Calu3 (cell line): ENCODE results near the gene MFNG. TPM values are rescaled to one million over a fixed set of nuclear protein-coding genes. Genes with fewer than 3 reads are reported as not detected.
A peak's percentile ranks its signal among the peaks of the same experiment; 100 is the strongest.

Experiments
- BruUV-seq: library from RNA; stranded (reverse); fragments of 400-500 nt; replicated peaks from 2 replicates; lab custom pipeline; 2021; lab: Mats Ljungman, UMichigan
- CTCF ChIA-PET: fragments of 300-600 bp; sonication (Branson Sonifier 250); formaldehyde crosslinking; loops from one replicate; lab custom pipeline; 2022; ENCODE audit warnings: antibody characterized with exemption; lab: Charles Lee
- DNase-seq: peaks from one replicate; pipeline ENCODE4 v3.0.0; 2022
- H3K27ac Mint-ChIP-seq: one replicate; pipeline ENCODE4 v1.8.0; 2022; ENCODE audit warnings: mixed read lengths; ENCODE audit not compliant: unreplicated experiment
- H3K27me3 Mint-ChIP-seq: one replicate; pipeline ENCODE4 v1.8.0; 2022; ENCODE audit warnings: mixed read lengths; ENCODE audit not compliant: unreplicated experiment
- H3K36me3 Mint-ChIP-seq: one replicate; pipeline ENCODE4 v1.8.0; 2022; ENCODE audit warnings: mild to moderate bottlenecking, moderate library complexity, mixed read lengths; ENCODE audit not compliant: insufficient read depth, unreplicated experiment
- H3K4me1 Mint-ChIP-seq: one replicate; pipeline ENCODE4 v1.8.0; 2022; ENCODE audit warnings: mild to moderate bottlenecking, low read depth, mixed read lengths; ENCODE audit not compliant: unreplicated experiment
- H3K4me3 Mint-ChIP-seq: one replicate; pipeline ENCODE4 v1.8.0; 2022; ENCODE audit warnings: mild to moderate bottlenecking, low read depth, moderate library complexity, mixed read lengths; ENCODE audit not compliant: unreplicated experiment
- H3K9me3 Mint-ChIP-seq: one replicate; pipeline ENCODE4 v1.8.0; 2022; ENCODE audit warnings: low read depth, mixed read lengths; ENCODE audit not compliant: unreplicated experiment
- intact Hi-C: fragments of 100-400 bp; cut with micrococcal nuclease; formaldehyde crosslinking; loops from one replicate; pipeline ENCODE4 v1.10.0; 2022; ENCODE audit not compliant: unreplicated experiment
- total RNA-seq: library from RNA; stranded (reverse); gene quantifications from 2 replicates; pipeline ENCODE4 v1.2.3, GENCODE V29; 2022
- TF ChIP-seq, protein P1 (sequence below): fragments of 200-600 bp; IDR thresholded peaks from one replicate; pipeline ENCODE4 v1.8.0; 2022; ENCODE audit warnings: antibody characterized with exemption; ENCODE audit not compliant: unreplicated experiment

Gene MFNG
- total RNA-seq, 1 experiment from 2014 or later = 22.1 TPM

DNA sequence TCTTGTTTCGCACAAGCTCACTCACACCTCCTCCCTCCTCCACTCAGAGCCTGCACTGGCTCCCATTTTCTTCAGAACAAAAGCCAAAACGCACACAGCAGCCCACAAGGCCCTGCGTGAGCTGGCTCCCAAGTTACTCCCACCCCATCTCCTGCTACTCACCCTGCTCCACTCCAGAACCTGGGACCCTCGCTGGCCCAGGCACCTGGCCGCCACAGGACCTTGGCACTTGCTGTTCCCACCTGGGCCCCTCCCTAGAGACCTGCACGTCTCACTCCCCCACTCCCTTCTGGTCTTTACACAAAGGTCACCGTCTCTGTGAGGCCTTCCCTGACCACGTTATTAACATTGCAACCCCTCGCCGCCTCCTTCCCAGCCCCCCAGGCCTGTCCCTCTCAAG lies 945 bp upstream of the MFNG start:
- no TSS peak for BruUV-seq
- peak overlapping the region; percentile 4 for H3K27ac Mint-ChIP-seq
- intact Hi-C loops = no loop called here
- DNase-seq = no peak
- CTCF ChIA-PET = interaction anchor here (1.0 to 1.1 kb wide), 2 partner anchors 15 to 105 kb away, joined by 4 read pairs; no protein-coding TSS in a partner anchor
- TF ChIP-seq, protein P1, sequence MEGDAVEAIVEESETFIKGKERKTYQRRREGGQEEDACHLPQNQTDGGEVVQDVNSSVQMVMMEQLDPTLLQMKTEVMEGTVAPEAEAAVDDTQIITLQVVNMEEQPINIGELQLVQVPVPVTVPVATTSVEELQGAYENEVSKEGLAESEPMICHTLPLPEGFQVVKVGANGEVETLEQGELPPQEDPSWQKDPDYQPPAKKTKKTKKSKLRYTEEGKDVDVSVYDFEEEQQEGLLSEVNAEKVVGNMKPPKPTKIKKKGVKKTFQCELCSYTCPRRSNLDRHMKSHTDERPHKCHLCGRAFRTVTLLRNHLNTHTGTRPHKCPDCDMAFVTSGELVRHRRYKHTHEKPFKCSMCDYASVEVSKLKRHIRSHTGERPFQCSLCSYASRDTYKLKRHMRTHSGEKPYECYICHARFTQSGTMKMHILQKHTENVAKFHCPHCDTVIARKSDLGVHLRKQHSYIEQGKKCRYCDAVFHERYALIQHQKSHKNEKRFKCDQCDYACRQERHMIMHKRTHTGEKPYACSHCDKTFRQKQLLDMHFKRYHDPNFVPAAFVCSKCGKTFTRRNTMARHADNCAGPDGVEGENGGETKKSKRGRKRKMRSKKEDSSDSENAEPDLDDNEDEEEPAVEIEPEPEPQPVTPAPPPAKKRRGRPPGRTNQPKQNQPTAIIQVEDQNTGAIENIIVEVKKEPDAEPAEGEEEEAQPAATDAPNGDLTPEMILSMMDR = no peak
- peaks cover 32% of the 10 kb centered on the region for H3K36me3 Mint-ChIP-seq
- peaks cover 13% of the 10 kb centered on the region for H3K4me1 Mint-ChIP-seq
- no peak overlapping the region for H3K4me3 Mint-ChIP-seq
- H3K9me3 Mint-ChIP-seq = no peaks in the 10 kb centered on the region
- H3K27me3 Mint-ChIP-seq = no peaks in the 10 kb centered on the region

DNA sequence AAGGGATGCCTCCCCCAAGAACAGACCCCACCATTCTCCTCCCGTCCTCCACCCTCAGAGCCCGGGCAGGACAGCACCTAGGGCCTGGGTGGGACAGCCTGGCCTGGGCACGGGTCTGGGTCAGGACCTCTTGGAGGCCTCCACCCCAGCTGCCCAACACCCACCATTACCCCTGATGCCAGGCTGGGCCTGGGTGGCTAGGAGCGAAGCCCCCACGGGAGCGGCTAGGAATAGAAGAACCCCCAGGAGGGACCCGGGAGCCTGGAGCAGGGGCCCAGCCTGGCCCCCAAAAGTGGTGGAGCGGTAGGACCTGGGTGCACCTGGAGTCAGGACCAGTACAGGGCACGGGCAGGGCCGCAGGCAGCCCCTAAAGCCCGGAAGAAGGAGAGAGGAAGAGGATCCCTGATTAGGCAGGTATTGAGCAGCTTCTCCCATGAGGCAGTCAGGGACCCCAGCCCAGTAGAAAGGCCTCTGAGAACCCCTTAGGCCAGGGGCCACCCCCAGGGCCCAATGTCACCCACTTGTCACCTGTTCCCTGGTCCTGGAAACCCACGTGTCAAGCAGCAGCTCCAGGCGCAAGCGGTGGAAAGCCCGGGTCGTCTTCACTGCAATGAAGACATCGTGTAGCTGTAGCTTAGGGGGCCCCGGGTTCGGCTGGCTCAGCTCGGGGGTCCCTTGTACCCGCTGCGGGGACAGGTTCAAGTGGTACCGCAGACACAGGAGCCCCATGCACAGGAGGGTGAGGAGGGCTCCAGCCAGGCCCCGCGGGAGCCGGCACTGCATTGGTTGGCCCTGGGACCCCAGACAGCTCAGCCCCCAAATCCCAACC lies 575 bp downstream of the MFNG start:
- Mint-ChIP-seq H3K4me3 (no peak overlapping the region), H3K27ac (no peak overlapping the region), H3K4me1 (peaks cover 15% of the 10 kb centered on the region), H3K36me3 (peaks cover 30% of the 10 kb centered on the region), H3K27me3 (no peaks in the 10 kb centered on the region), H3K9me3 (no peaks in the 10 kb centered on the region)
- intact Hi-C loops = no loop called here
- no peak for DNase-seq
- TF ChIP-seq, protein P1 = no peak
- CTCF ChIA-PET = interaction anchor here (0.6 to 1.0 kb wide), 2 partner anchors 12 to 13 kb away, joined by 4 read pairs; no protein-coding TSS in a partner anchor
- BruUV-seq = no TSS peak

DNA sequence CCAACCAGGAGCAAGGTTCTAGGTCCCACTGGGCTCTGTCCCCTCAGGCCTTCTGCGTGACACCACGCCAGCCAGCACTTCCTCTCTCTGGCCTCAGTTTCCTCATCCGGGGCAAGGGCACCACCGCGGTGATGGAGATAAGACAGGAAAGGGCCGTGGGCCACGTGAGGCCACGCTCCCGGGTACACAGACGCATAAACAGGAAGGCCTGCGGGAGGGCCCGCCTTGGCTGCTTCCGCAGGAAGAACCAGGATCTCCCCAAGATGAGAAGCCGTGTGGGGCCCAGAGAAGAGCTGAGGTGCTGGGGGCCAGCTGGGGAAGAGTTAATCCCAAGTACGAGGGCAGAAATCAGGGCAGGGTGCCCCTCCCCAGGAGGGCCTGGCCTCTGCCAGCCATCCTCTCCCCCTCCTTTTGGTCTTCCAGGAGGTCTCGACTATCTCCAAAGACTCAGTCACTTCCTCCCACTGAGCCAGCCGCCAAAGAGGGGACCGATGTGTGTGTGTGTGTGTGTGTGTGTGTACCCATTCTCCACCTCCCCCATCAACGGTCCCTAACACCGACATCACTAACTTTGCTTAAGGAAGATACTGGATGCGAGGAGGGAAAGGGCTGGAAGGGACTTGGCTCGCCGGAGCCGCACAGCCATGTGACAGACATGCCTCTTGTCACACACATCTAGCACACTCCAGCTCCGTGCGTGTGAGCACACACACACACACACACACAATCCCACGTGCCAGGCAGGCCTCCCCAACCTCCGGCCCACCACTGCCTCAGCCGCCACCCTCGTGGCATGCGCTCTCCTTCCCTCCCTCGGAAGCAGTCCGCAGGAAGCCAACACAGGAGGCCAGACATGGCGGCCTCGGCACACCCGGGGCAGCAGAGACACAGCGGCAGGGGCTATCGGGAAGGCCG lies 1.4 kb downstream of the MFNG start:
- BruUV-seq = no TSS peak

DNA sequence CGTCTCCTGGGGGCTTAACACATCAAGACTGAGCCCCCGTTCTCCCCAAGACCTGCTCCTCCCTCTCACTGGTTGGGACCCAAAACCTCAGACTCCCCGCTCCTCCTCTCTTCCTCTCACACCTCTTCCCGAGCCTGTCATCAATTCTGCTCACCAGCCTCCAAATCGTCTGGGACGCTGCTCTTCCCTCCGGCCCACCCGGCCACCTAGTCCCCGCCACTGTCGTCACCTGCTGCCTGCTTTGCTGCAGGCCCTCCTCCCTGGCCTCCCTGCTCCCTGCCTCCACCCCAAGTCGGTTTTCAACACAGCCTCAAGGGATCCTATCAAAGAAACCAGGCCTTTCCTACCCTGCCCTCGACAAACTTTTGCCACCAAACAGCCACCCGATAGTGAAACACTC lies 3.1 kb downstream of the MFNG start:
- H3K27ac Mint-ChIP-seq = peak overlapping the region; percentile 13

More for the DNA sequence above, 1.4 kb downstream of the MFNG start:
- no peak overlapping the region for H3K27ac Mint-ChIP-seq
- H3K9me3 Mint-ChIP-seq = no peaks in the 10 kb centered on the region
- TF ChIP-seq, protein P1 = no peak
- no peak overlapping the region for H3K4me3 Mint-ChIP-seq
- CTCF ChIA-PET = interaction anchor here (0.6 kb wide), 1 partner anchor 13 kb away, joined by 4 read pairs; no protein-coding TSS in a partner anchor
- H3K36me3 Mint-ChIP-seq = peaks cover 21% of the 10 kb centered on the region
- H3K27me3 Mint-ChIP-seq = no peaks in the 10 kb centered on the region
- no peak for DNase-seq
- peaks cover 15% of the 10 kb centered on the region for H3K4me1 Mint-ChIP-seq
- intact Hi-C loops = no loop called here

More for the DNA sequence above, 3.1 kb downstream of the MFNG start:
- CTCF ChIA-PET = no interaction called here
- Mint-ChIP-seq H3K27me3 (no peaks in the 10 kb centered on the region), H3K4me3 (no peak overlapping the region), H3K4me1 (peaks cover 15% of the 10 kb centered on the region), H3K9me3 (no peaks in the 10 kb centered on the region), H3K36me3 (peaks cover 8% of the 10 kb centered on the region)
- intact Hi-C loops = no loop called here
- BruUV-seq = no TSS peak
- TF ChIP-seq, protein P1 = no peak
- DNase-seq = no peak
